Endothelial cell of umbilical vein (primary cell): Measurements from ENCODE around the gene MEPE. TPM values are rescaled to one million over a fixed set of nuclear protein-coding genes. Genes with fewer than 3 reads are reported as not detected.

Source experiments
- BruUV-seq: library from RNA; stranded (reverse); fragments of 400-500 nt; replicated peaks from 2 replicates; lab custom pipeline; 2021; lab: Mats Ljungman, UMichigan
- CTCF ChIA-PET: fragments of 300-600, 350-600 bp; sonication (Branson Sonifier 250); formaldehyde crosslinking; loops from one replicate; lab custom pipeline; 2021; ENCODE audit warnings: antibody characterized with exemption, inconsistent platforms; lab: Charles Lee
- POLR2A ChIA-PET: fragments of 300-600, 350-600 bp; sonication (Branson Sonifier 250); formaldehyde crosslinking; loops from one replicate; lab custom pipeline; 2021; ENCODE audit warnings: antibody characterized with exemption, inconsistent platforms; lab: Charles Lee
- DNase-seq: peaks from one replicate; pipeline ENCODE4 v3.0.0-alpha.2; 2011; ENCODE audit warnings: low read depth, low spot score
- FAIRE-seq: peaks from 2 replicates; lab custom pipeline; 2011; peaks lifted over from hg19 to GRCh38; lab: Jason Lieb, UNC
- H2AFZ ChIP-seq: 2 replicates; pipeline ENCODE4 v1.6.0; 2012; ENCODE audit warnings: low read depth, low read length, control low read depth, inconsistent platforms
- H3K27ac ChIP-seq: 2 replicates; pipeline ENCODE4 v1.5.1; 2011; ENCODE audit warnings: low read depth, mild to moderate bottlenecking, control low read depth, low read length, moderate library complexity; ENCODE audit not compliant: insufficient read depth
- H3K27me3 ChIP-seq, 2 experiments: 2 replicates each; pipeline versions ENCODE4 v1.6.0 to v1.6.1; 2011; ENCODE audit warnings: low read length in 2 of 2, mixed read lengths in 1 of 2; ENCODE audit not compliant: control insufficient read depth in 2 of 2, insufficient read depth in 2 of 2
- H3K36me3 ChIP-seq, 2 experiments: 2 replicates in 1 of 2; 3 replicates in 1 of 2; pipeline ENCODE4 v1.5.1; 2011; ENCODE audit warnings: low read length in 2 of 2, mild to moderate bottlenecking in 1 of 2, moderate library complexity in 1 of 2; ENCODE audit not compliant: control insufficient read depth in 2 of 2, insufficient read depth in 2 of 2; ENCODE audit errors: extremely low read depth in 1 of 2
- H3K4me1 ChIP-seq: 3 replicates; pipeline ENCODE4 v1.5.1; 2011; ENCODE audit warnings: mild to moderate bottlenecking, low read length; ENCODE audit not compliant: control insufficient read depth, insufficient read depth; ENCODE audit errors: extremely low read depth
- H3K4me2 ChIP-seq: 2 replicates; pipeline ENCODE4 v1.6.1; 2011; ENCODE audit warnings: low read length, control low read depth, mixed read lengths; ENCODE audit not compliant: insufficient read depth
- H3K4me3 ChIP-seq, 3 experiments: fragments of 200-600 bp in 1 of 3; sonication (generic), shearing (Covaris generic) in 1 of 3; replicated peaks in 1 of 3; 2 replicates each; pipeline ENCODE4 v1.5.1; 2011 to 2016; ENCODE audit warnings: control low read depth in 3 of 3, low read length in 3 of 3, mild to moderate bottlenecking in 2 of 3, inconsistent platforms in 1 of 3, low read depth in 1 of 3, moderate library complexity in 1 of 3; ENCODE audit not compliant: insufficient read depth in 1 of 3
- H3K79me2 ChIP-seq: 2 replicates; pipeline ENCODE4 v1.6.0; 2012; ENCODE audit warnings: low read length, inconsistent platforms; ENCODE audit not compliant: control insufficient read depth, insufficient read depth
- H3K9ac ChIP-seq: replicated peaks from 2 replicates; pipeline ENCODE3; 2011; ENCODE audit warnings: low read length, control low read depth; ENCODE audit not compliant: insufficient read depth; ENCODE audit errors: extremely low read depth
- H3K9me1 ChIP-seq: replicated peaks from 3 replicates; pipeline ENCODE4 v1.6.0; 2011; ENCODE audit warnings: mild to moderate bottlenecking, low read length; ENCODE audit not compliant: control insufficient read depth, insufficient read depth; ENCODE audit errors: extremely low read depth
- H3K9me3 ChIP-seq: replicated peaks from 2 replicates; pipeline ENCODE4 v1.5.1; 2012; ENCODE audit warnings: low read length, inconsistent platforms; ENCODE audit not compliant: control insufficient read depth, insufficient read depth
- H4K20me1 ChIP-seq: replicated peaks from 2 replicates; pipeline ENCODE3; 2011; ENCODE audit warnings: mild to moderate bottlenecking, low read length; ENCODE audit not compliant: control insufficient read depth, insufficient read depth; ENCODE audit errors: extremely low read depth
- CTCF ChIP-seq, 2 donors: IDR thresholded peaks; 1 replicate in 1 of 2; 2 replicates in 1 of 2; pipeline ENCODE4 v1.5.1; 2011; ENCODE audit warnings: low read length in 2 of 2, mild to moderate bottlenecking in 2 of 2, moderate library complexity in 2 of 2, control low read depth in 1 of 2, inconsistent platforms in 1 of 2, low read depth in 1 of 2; ENCODE audit not compliant: insufficient read depth in 1 of 2; ENCODE audit errors: extremely low read depth in 1 of 2
- EZH2 ChIP-seq: IDR thresholded peaks from 2 replicates; pipeline ENCODE4 v1.6.1; 2012; ENCODE audit warnings: borderline replicate concordance, low read depth, mild to moderate bottlenecking, moderate library complexity, low read length, inconsistent platforms; ENCODE audit not compliant: severe bottlenecking
- FOS ChIP-seq: IDR thresholded peaks from 2 replicates; pipeline ENCODE4 v1.6.1; 2011; ENCODE audit warnings: mild to moderate bottlenecking, low read length, moderate library complexity, borderline replicate concordance; ENCODE audit not compliant: insufficient read depth
- GATA2 ChIP-seq: IDR thresholded peaks from 2 replicates; pipeline ENCODE4 v1.7.0; 2011; ENCODE audit warnings: low read depth, mild to moderate bottlenecking, moderate library complexity, mixed read lengths, low read length; ENCODE audit not compliant: insufficient read length, insufficient read depth
- JUN ChIP-seq: IDR thresholded peaks from 2 replicates; pipeline ENCODE4 v1.6.1; 2011; ENCODE audit warnings: borderline replicate concordance, low read depth; ENCODE audit not compliant: insufficient read length, insufficient read depth
- MYC ChIP-seq: IDR thresholded peaks from one replicate; pipeline ENCODE4 v1.6.1; 2011; ENCODE audit warnings: mild to moderate bottlenecking, low read depth, low read length
- POLR2A ChIP-seq: IDR thresholded peaks from 2 replicates; pipeline ENCODE4 v1.6.1; 2012; ENCODE audit warnings: low read depth, mild to moderate bottlenecking, control low read depth, low read length
- POLR2AphosphoS5 ChIP-seq: IDR thresholded peaks from 2 replicates; pipeline ENCODE4 v1.6.1; 2012; ENCODE audit warnings: low read depth, mild to moderate bottlenecking, control low read depth, low read length, moderate library complexity; ENCODE audit not compliant: insufficient read depth
- dilution Hi-C: fragments of 300-500 bp; cut with MboI; formaldehyde crosslinking; loops from one replicate; pipeline ENCODE4 v1.15.0; 2019; ENCODE audit warnings: low sequenced_read_pairs; ENCODE audit not compliant: extremely low pct_ligation_motif_present
- intact Hi-C: fragments of 100-400 bp; cut with micrococcal nuclease; formaldehyde crosslinking; loops from one replicate; pipeline ENCODE4 v1.10.0; 2022
- polyA plus RNA-seq, 4 experiments: library from polyadenylated mRNA; depleted of rRNA in 3 of 4; stranded (reverse) in 3 of 4; unstranded in 1 of 4; fragments of >200 nt; gene quantifications; 2 replicates each; pipeline versions ENCODE4 v1.2.1 to v1.2.3, GENCODE V29; 2011 to 2012; ENCODE audit warnings: missing spikeins in 1 of 4
- total RNA-seq: library from RNA; stranded (reverse); gene quantifications from 2 replicates; pipeline ENCODE4 v1.2.3, GENCODE V29; 2021
- TF ChIP-seq, protein P1 (sequence below): IDR thresholded peaks from 2 replicates; pipeline ENCODE4 v1.6.1; 2011; ENCODE audit not compliant: insufficient read depth, insufficient read length

The MEPE gene
- total and polyA plus RNA-seq, 2 donors (not counting 3 experiments of a cell fraction or from before 2014, with no cell fraction given): not detected

GRCh38 chr4:87881115-87881514, 48.3 kb downstream of the MEPE start:
- Histone ChIP-seq H4K20me1 (no peaks in the 10 kb centered on the region), H3K27me3 (no peaks in the 10 kb centered on the region), H2AFZ (no peak overlapping the region), H3K27ac (no peak overlapping the region), H3K9me1 (no peaks in the 10 kb centered on the region), H3K79me2 (no peaks in the 10 kb centered on the region), H3K4me3 (no peak overlapping the region), H3K9ac (no peak overlapping the region), H3K4me1 (no peaks in the 10 kb centered on the region), H3K9me3 (no peaks in the 10 kb centered on the region), H3K4me2 (no peak overlapping the region), H3K36me3 (no peaks in the 10 kb centered on the region)
- dilution Hi-C loops (no loop called here), intact Hi-C loops (no loop called here)
- TF ChIP-seq GATA2 (no peak), CTCF (IDR thresholded peaks at IDR 0.05; ENCODE audit: extremely low read depth in 1 of 2, insufficient read depth in 1 of 2, low read depth in 1 of 2, low read length in 2 of 2) (no peak), JUN (no peak), EZH2 (no peak), POLR2A (no peak), FOS (no peak), POLR2AphosphoS5 (no peak), MYC (no peak)
- TF ChIP-seq, protein P1, sequence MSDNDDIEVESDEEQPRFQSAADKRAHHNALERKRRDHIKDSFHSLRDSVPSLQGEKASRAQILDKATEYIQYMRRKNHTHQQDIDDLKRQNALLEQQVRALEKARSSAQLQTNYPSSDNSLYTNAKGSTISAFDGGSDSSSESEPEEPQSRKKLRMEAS: no peak
- FAIRE-seq: no peak
- DNase-seq: no peak
- BruUV-seq: no TSS peak
- ChIA-PET POLR2A (no interaction called here), CTCF (interaction anchor here (1.4 kb wide), 2 partner anchors 74 to 93 kb away, joined by 4 read pairs; no protein-coding TSS in a partner anchor)
